Ovary (tissue), 3 donors: Measurements from ENCODE around the gene FAM47E.

Experiments
- CTCF ChIP-seq, 3 donors: fragments of 450-650 bp in 2 of 3; fragments of 200-600 bp in 1 of 3; IDR thresholded peaks; one replicate each; pipeline versions ENCODE4 v1.5.1 to v1.8.0; 2016 to 2022; ENCODE audit warnings: antibody characterized with exemption in 3 of 3, mild to moderate bottlenecking in 1 of 3
- POLR2A ChIP-seq: fragments of 450-650 bp; IDR thresholded peaks from one replicate; pipeline ENCODE4 v1.6.1; 2017; ENCODE audit warnings: antibody characterized with exemption, mild to moderate bottlenecking, moderate library complexity
- donor health status: DM: no; HTN: no; CAD: no.

- TF ChIP-seq CTCF (IDR thresholded peaks at IDR 0.05) (no peak), POLR2A (no peak)
Measured at GRCh38 chr4:76325072-76325471, 73.6 kb downstream of the FAM47E start.
